CD14-positive monocyte (primary cell): ENCODE results near the gene ROBO1. TPM values are rescaled to one million over a fixed set of nuclear protein-coding genes. Genes with fewer than 3 reads are reported as not detected.

ENCODE experiments used
- DNase-seq, 3 donors: peaks; one replicate each; pipeline ENCODE4 v3.0.0-alpha.2; 2011 to 2022
- H2AFZ ChIP-seq: 2 replicates; pipeline ENCODE4 v1.6.0; 2012; ENCODE audit warnings: mild to moderate bottlenecking, low read depth, low read length, inconsistent platforms; ENCODE audit not compliant: insufficient read depth, poor library complexity, severe bottlenecking
- H3K27ac ChIP-seq, 2 donors: 1 replicate in 1 of 2; 2 replicates in 1 of 2; pipeline ENCODE4 v1.5.1; 2012 to 2013; ENCODE audit warnings: low read length in 2 of 2, control low read depth in 1 of 2, inconsistent platforms in 1 of 2, low read depth in 1 of 2, mild to moderate bottlenecking in 1 of 2
- H3K27me3 ChIP-seq, 2 donors: one replicate each; pipeline versions ENCODE4 v1.6.0 to v1.6.1; 2011 to 2013; ENCODE audit warnings: low read length in 2 of 2; ENCODE audit not compliant: control insufficient read depth in 2 of 2, insufficient read depth in 2 of 2
- H3K36me3 ChIP-seq, 2 donors: replicated peaks in 1 of 2; 1 replicate in 1 of 2; 2 replicates in 1 of 2; pipeline versions ENCODE4 v1.5.1 to v1.6.1; 2012 to 2013; ENCODE audit warnings: low read length in 2 of 2, control low read depth in 1 of 2, inconsistent platforms in 1 of 2, mild to moderate bottlenecking in 1 of 2; ENCODE audit not compliant: insufficient read depth in 2 of 2, control insufficient read depth in 1 of 2
- H3K4me1 ChIP-seq, 2 donors: 1 replicate in 1 of 2; 2 replicates in 1 of 2; pipeline versions ENCODE4 v1.5.1 to v1.6.1; 2012 to 2013; ENCODE audit warnings: low read length in 2 of 2, control low read depth in 1 of 2, inconsistent platforms in 1 of 2, mild to moderate bottlenecking in 1 of 2, moderate library complexity in 1 of 2; ENCODE audit not compliant: insufficient read depth in 2 of 2, control insufficient read depth in 1 of 2
- H3K4me2 ChIP-seq: replicated peaks from 2 replicates; pipeline ENCODE3; 2012; ENCODE audit warnings: low read length, moderate library complexity, mild to moderate bottlenecking; ENCODE audit not compliant: poor library complexity, severe bottlenecking; ENCODE audit errors: extremely low read depth
- H3K4me3 ChIP-seq, 3 experiments: fragments of 200-600 bp in 1 of 3; sonication (generic) in 1 of 3; replicated peaks in 1 of 3; 1 replicate in 2 of 3; 2 replicates in 1 of 3; pipeline ENCODE4 v1.5.1; 2011 to 2013; ENCODE audit warnings: low read length in 3 of 3, mild to moderate bottlenecking in 3 of 3, control low read depth in 2 of 3, low read depth in 2 of 3, inconsistent platforms in 1 of 3, moderate library complexity in 1 of 3
- H3K79me2 ChIP-seq: 2 replicates; pipeline ENCODE4 v1.6.0; 2012; ENCODE audit warnings: mild to moderate bottlenecking, control low read depth, inconsistent platforms, low read length, moderate library complexity; ENCODE audit not compliant: insufficient read depth
- H3K9ac ChIP-seq: 2 replicates; pipeline ENCODE4 v1.6.0; 2017; ENCODE audit warnings: low read length, mild to moderate bottlenecking; ENCODE audit not compliant: insufficient read depth, poor library complexity, severe bottlenecking
- H3K9me3 ChIP-seq, 2 donors: replicated peaks in 1 of 2; 1 replicate in 1 of 2; 2 replicates in 1 of 2; pipeline versions ENCODE4 v1.5.1 to v1.6.1; 2012 to 2013; ENCODE audit warnings: low read length in 2 of 2, control low read depth in 1 of 2; ENCODE audit not compliant: control insufficient read depth in 1 of 2, insufficient read depth in 1 of 2
- H4K20me1 ChIP-seq: 2 replicates; pipeline ENCODE4 v1.6.0; 2012; ENCODE audit warnings: mild to moderate bottlenecking, low read length, control low read depth, moderate library complexity; ENCODE audit not compliant: insufficient read depth
- H3K27ac Mint-ChIP-seq, 7 donors: one replicate each; pipeline ENCODE4 v1.8.0; 2020; ENCODE audit warnings: mild to moderate bottlenecking in 7 of 7, mixed read lengths in 7 of 7, moderate library complexity in 6 of 7, inconsistent platforms in 2 of 7
- H3K27me3 Mint-ChIP-seq, 3 donors: one replicate each; pipeline ENCODE4 v1.8.0; 2021 to 2022; ENCODE audit warnings: low read depth in 3 of 3, mild to moderate bottlenecking in 3 of 3, mixed read lengths in 3 of 3, moderate library complexity in 3 of 3, inconsistent platforms in 1 of 3
- H3K36me3 Mint-ChIP-seq, 2 donors: one replicate each; pipeline ENCODE4 v1.8.0; 2020; ENCODE audit warnings: mixed read lengths in 2 of 2, inconsistent platforms in 1 of 2, mild to moderate bottlenecking in 1 of 2
- H3K4me1 Mint-ChIP-seq: one replicate; pipeline ENCODE4 v1.8.0; 2020; ENCODE audit warnings: mild to moderate bottlenecking, mixed read lengths
- H3K4me3 Mint-ChIP-seq, 2 donors: one replicate each; pipeline ENCODE4 v1.8.0; 2020; ENCODE audit warnings: mild to moderate bottlenecking in 2 of 2, mixed read lengths in 2 of 2, moderate library complexity in 1 of 2
- H3K9me3 Mint-ChIP-seq, 7 donors: one replicate each; pipeline ENCODE4 v1.8.0; 2020 to 2022; ENCODE audit warnings: mixed read lengths in 7 of 7, mild to moderate bottlenecking in 6 of 7, moderate library complexity in 6 of 7, inconsistent platforms in 2 of 7
- CTCF ChIP-seq: fragments of 200-600 bp; IDR thresholded peaks from one replicate; pipeline ENCODE4 v1.8.0; 2022; ENCODE audit warnings: antibody characterized with exemption, mild to moderate bottlenecking
- WGBS: methylation state at CpG from one replicate; pipeline ENCODE4 v1.1.5; 2013; ENCODE audit warnings: missing lambda C conversion rate; ENCODE audit not compliant: insufficient coverage; 5-methylcytosine and 5-hydroxymethylcytosine counted together
- intact Hi-C, 2 donors: fragments of 100-400 bp; cut with micrococcal nuclease; formaldehyde crosslinking; loops; one replicate each; pipeline versions ENCODE4 v1.15.0 to v1.15.1; 2023
- polyA plus RNA-seq, 3 donors: library from polyadenylated mRNA; depleted of rRNA in 1 of 3; unstranded in 2 of 3; stranded (reverse) in 1 of 3; fragments of 300-500 nt in 2 of 3; fragments of >200 nt in 1 of 3; fragmentation: Illumina TruSeq in 2 of 3; gene quantifications; 1 replicate in 2 of 3; 2 replicates in 1 of 3; pipeline ENCODE4 v1.2.3, GENCODE V29; 2012 to 2021

The ROBO1 gene
- polyA plus RNA-seq, 3 donors, result 0.09 to 0.10 TPM; not detected in 1

- H3K4me2 ChIP-seq, result no peak overlapping the region
- H3K9ac ChIP-seq, result no peak overlapping the region
- H3K27me3 ChIP-seq, result no peaks in the 10 kb centered on the region
- no peaks in the 10 kb centered on the region for H3K36me3 ChIP-seq
- H4K20me1 ChIP-seq, result no peaks in the 10 kb centered on the region
- no peak overlapping the region for H3K27ac ChIP-seq
- H3K9me3 Mint-ChIP-seq, result peaks cover 0 to 6% (median 0%) of the 10 kb centered on the region in 7 donors
- no peak overlapping the region for H2AFZ ChIP-seq
- peaks cover 0 to 6% of the 10 kb centered on the region in 2 donors for H3K9me3 ChIP-seq
- H3K79me2 ChIP-seq, result no peaks in the 10 kb centered on the region
- no peak overlapping the region for H3K4me3 ChIP-seq
- H3K27ac Mint-ChIP-seq, result no peak overlapping the region
- H3K36me3 Mint-ChIP-seq, result no peaks in the 10 kb centered on the region
- intact Hi-C loops, result no loop called here
- no peak for DNase-seq
- no peaks in the 10 kb centered on the region for H3K4me1 Mint-ChIP-seq
- TF ChIP-seq CTCF, result no peak
- H3K4me1 ChIP-seq, result no peaks in the 10 kb centered on the region
- no CpG with 5 or more reads among the region's 2 CpGs for WGBS
- H3K4me3 Mint-ChIP-seq, result no peak overlapping the region
- H3K27me3 Mint-ChIP-seq, result peaks cover 0 to 2% (median 0%) of the 10 kb centered on the region in 3 donors
These were observed 979.0 kb downstream of the ROBO1 start for GRCh38 chr3:78788839-78789238.

- no peaks in the 10 kb centered on the region for H4K20me1 ChIP-seq
- no peak overlapping the region for H2AFZ ChIP-seq
- DNase-seq, result no peak
- no peak overlapping the region for H3K27ac ChIP-seq
- no peak overlapping the region for H3K4me2 ChIP-seq
- no peaks in the 10 kb centered on the region for H3K4me1 ChIP-seq
- Mint-ChIP-seq H3K27me3 (peaks cover 0 to 2% (median 0%) of the 10 kb centered on the region in 3 donors), H3K9me3 (peaks cover 0 to 6% (median 2%) of the 10 kb centered on the region in 7 donors), H3K4me1 (no peaks in the 10 kb centered on the region), H3K4me3 (no peak overlapping the region), H3K27ac (no peak overlapping the region), H3K36me3 (no peaks in the 10 kb centered on the region)
- peaks cover 0 to 6% of the 10 kb centered on the region in 2 donors for H3K9me3 ChIP-seq
- no CpG with 5 or more reads among the region's 1 CpG for WGBS
- H3K36me3 ChIP-seq, result no peaks in the 10 kb centered on the region
- H3K9ac ChIP-seq, result no peak overlapping the region
- no peak overlapping the region for H3K4me3 ChIP-seq
- intact Hi-C loops, result no loop called here
- no peak for TF ChIP-seq CTCF
- no peaks in the 10 kb centered on the region for H3K79me2 ChIP-seq
- H3K27me3 ChIP-seq, result no peaks in the 10 kb centered on the region
These were observed 982.8 kb downstream of the ROBO1 start for GRCh38 chr3:78785004-78785403.
